OCI-LY3 (cell line): ENCODE data around the gene LEMD2.

Source experiments
- EZH2phosphoT487 ChIP-seq: fragments of 200-600 bp; shearing (Covaris generic); IDR thresholded peaks from 2 replicates; pipeline ENCODE4 v1.6.1; 2018; ENCODE audit warnings: antibody characterized with exemption, mixed run types, low read depth
- TF ChIP-seq, protein P1 (sequence below): fragments of 200-600, 300-600 bp; sonication (generic); IDR thresholded peaks from 2 replicates; pipeline ENCODE4 v1.5.1; 2014; ENCODE audit warnings: antibody characterized with exemption, low read length, low read depth

DNA sequence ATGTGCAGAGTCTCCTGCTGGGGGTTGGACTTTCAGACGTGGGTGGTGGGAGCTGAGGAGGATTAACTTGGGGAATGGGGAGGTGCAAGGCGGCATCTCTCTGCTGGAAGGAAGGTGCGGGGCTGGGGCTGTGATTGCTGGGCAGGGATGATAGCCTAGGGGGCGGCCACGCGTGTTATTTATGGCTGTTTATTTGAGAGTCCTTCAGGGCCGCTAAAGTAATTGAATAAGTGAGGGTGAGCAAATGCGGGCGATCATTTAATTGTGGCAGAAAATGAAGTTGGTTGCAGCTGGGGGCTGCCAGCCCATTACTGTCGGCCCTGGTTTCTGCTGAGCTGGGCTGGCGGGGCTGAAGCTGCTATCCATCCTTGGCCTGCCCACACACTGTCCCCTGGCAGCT, 34.7 kb downstream of the LEMD2 start:
- TF ChIP-seq, protein P1, sequence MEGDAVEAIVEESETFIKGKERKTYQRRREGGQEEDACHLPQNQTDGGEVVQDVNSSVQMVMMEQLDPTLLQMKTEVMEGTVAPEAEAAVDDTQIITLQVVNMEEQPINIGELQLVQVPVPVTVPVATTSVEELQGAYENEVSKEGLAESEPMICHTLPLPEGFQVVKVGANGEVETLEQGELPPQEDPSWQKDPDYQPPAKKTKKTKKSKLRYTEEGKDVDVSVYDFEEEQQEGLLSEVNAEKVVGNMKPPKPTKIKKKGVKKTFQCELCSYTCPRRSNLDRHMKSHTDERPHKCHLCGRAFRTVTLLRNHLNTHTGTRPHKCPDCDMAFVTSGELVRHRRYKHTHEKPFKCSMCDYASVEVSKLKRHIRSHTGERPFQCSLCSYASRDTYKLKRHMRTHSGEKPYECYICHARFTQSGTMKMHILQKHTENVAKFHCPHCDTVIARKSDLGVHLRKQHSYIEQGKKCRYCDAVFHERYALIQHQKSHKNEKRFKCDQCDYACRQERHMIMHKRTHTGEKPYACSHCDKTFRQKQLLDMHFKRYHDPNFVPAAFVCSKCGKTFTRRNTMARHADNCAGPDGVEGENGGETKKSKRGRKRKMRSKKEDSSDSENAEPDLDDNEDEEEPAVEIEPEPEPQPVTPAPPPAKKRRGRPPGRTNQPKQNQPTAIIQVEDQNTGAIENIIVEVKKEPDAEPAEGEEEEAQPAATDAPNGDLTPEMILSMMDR = no peak
- no peak for TF ChIP-seq EZH2phosphoT487
